GM19193 (cell line): ENCODE data around the gene CCR2.

Source experiments
- POLR2A ChIP-seq: IDR thresholded peaks from 4 replicates; pipeline ENCODE4 v1.6.1; 2011; ENCODE audit not compliant: insufficient read depth, insufficient read length; ENCODE audit errors: extremely low read depth

CCR2 gene

GRCh38 chr3:46389306-46389705 is 35.4 kb downstream of the CCR2 start:
- no peak for TF ChIP-seq POLR2A

GRCh38 chr3:46393011-46393410 is 39.1 kb downstream of the CCR2 start:
- no peak for TF ChIP-seq POLR2A

DNA sequence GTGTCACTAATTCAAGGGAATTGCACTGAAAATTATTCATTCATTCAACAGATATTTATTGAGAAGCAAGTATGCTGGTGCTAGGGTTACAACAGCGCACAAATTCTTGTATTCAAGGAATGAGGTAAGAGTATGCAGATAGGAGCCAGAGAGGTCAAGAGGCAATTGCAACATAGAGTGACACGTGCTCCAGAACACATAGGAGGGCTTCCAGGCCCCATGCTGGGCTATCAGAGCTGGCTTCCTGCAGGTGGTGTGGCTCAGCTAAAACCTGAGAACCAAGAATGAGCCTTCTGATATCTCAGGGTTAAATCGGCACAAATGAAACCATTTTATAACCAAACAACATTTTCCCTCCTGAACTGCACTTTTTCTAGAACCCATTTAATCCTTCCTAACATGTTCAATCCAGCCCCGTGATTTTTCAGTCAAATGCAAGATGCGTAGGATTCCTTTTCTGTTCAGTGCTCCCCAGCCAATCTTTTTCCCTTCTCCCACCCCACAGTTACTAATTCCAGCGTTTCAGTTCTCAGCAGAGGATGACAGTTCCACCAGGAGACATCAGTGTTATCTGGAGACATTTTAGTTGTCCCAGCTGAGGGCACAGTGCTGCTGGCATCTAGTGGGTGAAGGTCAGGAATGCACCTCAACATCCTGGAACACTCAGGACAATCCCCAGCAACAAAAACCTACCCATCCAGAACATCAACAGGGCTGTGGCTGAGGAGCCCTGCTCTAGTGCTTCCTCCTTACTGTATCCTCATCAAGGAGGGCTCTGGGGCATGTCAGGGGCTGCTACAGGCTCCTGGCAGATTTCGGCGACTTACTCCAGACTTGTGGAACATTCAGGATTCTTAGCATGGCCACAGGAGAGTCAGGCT is 39.9 kb downstream of the CCR2 start:
- TF ChIP-seq POLR2A = no peak

DNA sequence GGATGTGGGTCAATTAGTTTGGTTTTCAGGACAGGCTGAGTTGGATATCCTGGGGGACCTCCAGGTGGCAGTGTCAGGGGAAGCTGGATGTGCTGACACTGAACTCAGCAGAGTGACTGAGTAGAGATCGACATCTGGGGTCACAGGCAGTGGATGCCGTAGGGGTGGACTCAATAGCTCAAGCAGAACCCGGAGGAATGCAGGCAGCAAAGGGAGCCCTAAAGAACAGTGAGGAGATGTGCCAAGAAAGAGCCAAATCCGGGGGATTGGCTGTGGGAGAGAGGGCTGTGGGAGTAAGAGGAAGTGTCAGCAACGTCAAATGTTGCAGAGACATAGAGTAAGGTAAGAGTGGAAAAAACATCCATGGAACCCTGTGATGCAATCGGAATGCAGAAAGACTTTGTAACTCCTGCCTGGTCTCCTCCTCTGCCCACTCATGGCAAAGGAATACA is 41.3 kb downstream of the CCR2 start:
- no peak for TF ChIP-seq POLR2A

DNA sequence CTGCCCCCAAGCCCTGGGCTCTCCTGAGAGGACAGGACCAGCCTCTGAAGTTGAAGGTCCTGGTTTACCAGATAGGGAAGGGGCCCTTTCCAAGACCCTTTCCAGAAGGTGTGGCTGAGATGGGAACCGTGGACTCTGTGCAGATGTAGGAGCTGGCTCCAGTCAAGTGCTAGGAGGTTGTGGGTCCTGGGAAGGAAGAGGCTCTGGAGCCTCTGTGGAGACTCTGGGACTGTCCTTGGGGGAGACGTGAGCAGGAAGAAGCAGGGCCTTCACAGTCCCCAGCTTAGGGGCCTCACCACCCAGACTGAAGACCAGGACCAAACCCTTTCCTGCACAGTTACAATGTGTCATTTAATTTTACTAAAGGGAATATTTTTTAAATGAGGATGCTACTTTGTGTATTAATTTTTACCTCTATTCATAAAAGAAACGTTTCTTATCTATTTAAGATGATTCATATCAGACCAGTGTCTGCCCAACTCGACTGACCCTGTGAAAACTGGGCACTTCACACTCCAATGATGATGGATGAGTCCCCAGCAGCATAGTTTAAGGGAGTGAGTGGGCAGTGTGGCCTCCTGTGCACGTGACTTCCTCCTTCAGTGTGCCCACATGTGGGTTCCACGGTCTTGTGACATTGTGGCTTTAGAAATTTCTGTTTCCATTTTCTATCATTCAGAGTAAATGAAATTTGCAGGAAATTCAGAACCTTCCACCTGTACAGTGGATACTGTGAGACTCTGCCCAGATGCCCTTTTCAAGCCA is 42.0 kb downstream of the CCR2 start:
- TF ChIP-seq POLR2A = no peak

- no peak for TF ChIP-seq POLR2A
Observed at GRCh38 chr3:46397111-46397510, 43.2 kb downstream of the CCR2 start.

- TF ChIP-seq POLR2A = no peak
Observed at GRCh38 chr3:46398186-46398955, 44.5 kb downstream of the CCR2 start.

GRCh38 chr3:46399098-46399497 is 45.2 kb downstream of the CCR2 start:
- TF ChIP-seq POLR2A = no peak

DNA sequence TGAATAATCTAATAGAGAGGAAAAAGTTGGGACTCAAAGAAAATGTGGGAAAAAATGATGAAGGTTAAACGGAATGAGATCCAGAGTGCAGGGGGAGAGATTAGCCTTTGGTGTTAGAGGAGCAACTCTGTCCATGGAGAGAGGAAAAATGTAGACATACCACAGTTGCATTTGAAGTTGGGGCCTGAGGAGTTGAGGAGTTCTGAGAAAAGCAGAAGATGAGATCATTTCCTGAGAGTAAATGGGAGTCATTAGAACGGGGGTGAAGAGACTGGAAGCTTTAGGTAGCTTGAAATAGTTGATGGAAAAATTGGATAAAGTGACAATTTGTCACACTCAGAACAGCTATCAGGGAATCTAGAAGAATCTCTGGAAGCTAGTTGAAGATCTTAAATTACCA is 45.6 kb downstream of the CCR2 start:
- no peak for TF ChIP-seq POLR2A

GRCh38 chr3:46400000-46400734 is 46.3 kb downstream of the CCR2 start:
- no peak for TF ChIP-seq POLR2A

- TF ChIP-seq POLR2A = no peak
Observed at GRCh38 chr3:46400846-46401245, 46.9 kb downstream of the CCR2 start.

- TF ChIP-seq POLR2A = no peak
Observed at GRCh38 chr3:46401579-46401978, 47.7 kb downstream of the CCR2 start.

- no peak for TF ChIP-seq POLR2A
Observed at GRCh38 chr3:46405301-46406019, 51.5 kb downstream of the CCR2 start.

DNA sequence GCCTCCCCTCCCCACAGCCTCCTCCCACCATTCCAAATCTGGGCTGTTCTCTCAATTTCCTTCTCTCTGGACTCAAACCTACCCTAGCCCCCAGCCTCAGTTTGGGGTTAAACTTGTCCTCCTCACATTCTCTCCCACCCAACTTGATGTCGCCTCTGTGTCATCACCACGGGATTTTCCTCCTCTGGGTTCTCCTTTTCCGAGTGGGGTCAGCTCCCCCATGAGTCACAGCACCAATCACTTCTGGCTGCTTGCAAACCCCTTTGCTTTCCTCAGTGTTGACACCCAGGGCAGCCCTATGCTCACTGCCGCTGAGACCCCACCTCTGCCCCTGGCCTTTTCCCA is 52.5 kb downstream of the CCR2 start:
- no peak for TF ChIP-seq POLR2A
